Measurements from ENCODE around the gene SRP19. TPM values are rescaled to one million over a fixed set of nuclear protein-coding genes. Genes with fewer than 3 reads are reported as not detected.
A peak's percentile ranks its signal among the peaks of the same experiment; 100 is the strongest.

Gene SRP19
- total RNA-seq, 1 donor from 2014 or later, result 62.0 TPM

DNA sequence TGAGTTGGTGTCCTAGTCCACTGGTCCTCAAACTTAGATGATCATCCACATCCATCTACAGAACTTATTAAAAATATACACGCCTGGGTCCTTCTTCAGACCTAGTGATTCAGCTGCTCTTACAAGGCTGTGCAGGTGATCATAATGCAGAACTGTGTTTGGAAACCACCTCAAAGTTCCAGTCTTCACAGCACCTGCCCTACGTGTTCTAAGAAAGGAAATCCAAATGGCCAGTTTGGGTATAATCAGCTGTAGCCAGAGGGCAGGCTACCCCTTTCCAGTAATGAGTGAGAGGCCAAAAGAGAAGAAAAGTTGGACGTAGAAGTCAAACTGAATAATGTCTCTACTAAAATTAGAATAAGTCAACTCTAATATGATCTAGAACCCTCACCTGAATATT, 45.5 kb downstream of the SRP19 start:
- no peaks in the 10 kb centered on the region for H3K27me3 Mint-ChIP-seq
- no peak overlapping the region for H3K27ac Mint-ChIP-seq
- no peak for DNase-seq (ENCODE audit: low spot score, unreplicated experiment)
- H3K36me3 Mint-ChIP-seq (ENCODE audit: insufficient read depth), result peaks cover 8% of the 10 kb centered on the region
- no peaks in the 10 kb centered on the region for H3K4me1 Mint-ChIP-seq (ENCODE audit: low read depth)
- no peak overlapping the region for H3K4me3 Mint-ChIP-seq (ENCODE audit: low read depth)
- no peaks in the 10 kb centered on the region for H3K9me3 Mint-ChIP-seq (ENCODE audit: low read depth)
- TF ChIP-seq, protein P1, sequence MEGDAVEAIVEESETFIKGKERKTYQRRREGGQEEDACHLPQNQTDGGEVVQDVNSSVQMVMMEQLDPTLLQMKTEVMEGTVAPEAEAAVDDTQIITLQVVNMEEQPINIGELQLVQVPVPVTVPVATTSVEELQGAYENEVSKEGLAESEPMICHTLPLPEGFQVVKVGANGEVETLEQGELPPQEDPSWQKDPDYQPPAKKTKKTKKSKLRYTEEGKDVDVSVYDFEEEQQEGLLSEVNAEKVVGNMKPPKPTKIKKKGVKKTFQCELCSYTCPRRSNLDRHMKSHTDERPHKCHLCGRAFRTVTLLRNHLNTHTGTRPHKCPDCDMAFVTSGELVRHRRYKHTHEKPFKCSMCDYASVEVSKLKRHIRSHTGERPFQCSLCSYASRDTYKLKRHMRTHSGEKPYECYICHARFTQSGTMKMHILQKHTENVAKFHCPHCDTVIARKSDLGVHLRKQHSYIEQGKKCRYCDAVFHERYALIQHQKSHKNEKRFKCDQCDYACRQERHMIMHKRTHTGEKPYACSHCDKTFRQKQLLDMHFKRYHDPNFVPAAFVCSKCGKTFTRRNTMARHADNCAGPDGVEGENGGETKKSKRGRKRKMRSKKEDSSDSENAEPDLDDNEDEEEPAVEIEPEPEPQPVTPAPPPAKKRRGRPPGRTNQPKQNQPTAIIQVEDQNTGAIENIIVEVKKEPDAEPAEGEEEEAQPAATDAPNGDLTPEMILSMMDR (IDR thresholded peaks at IDR 0.05; ENCODE audit: unreplicated experiment), result no peak

DNA sequence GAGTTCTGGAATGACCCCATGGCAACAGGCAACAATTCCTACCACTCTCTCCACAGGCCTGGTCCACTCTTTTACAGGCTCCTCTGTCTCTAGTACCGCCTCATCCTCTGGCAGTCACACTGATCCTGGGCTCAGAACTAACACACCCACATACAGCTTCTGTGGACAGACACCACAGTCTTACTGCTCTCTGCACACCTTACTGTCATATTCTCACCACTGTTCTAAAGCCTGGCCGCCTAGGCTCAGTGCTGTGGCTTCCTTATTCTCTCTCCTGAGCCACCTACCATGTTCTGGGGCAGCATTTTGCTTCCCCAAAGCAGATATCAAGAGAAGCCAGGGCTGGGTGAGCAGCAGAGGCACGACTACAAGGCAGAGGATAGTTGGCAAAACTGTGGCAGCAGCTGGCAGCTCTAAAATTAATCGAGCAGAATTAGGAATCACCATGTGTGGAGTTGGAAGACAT, 46.1 kb downstream of the SRP19 start:
- H3K4me3 Mint-ChIP-seq (ENCODE audit: low read depth), result no peak overlapping the region
- peak overlapping the region; percentile 66 for H3K27ac Mint-ChIP-seq
- DNase-seq (ENCODE audit: low spot score, unreplicated experiment), result no peak
- H3K27me3 Mint-ChIP-seq, result no peaks in the 10 kb centered on the region
- TF ChIP-seq, protein P1 (IDR thresholded peaks at IDR 0.05; ENCODE audit: unreplicated experiment), result no peak
- H3K9me3 Mint-ChIP-seq (ENCODE audit: low read depth), result no peaks in the 10 kb centered on the region
- peaks cover 8% of the 10 kb centered on the region for H3K36me3 Mint-ChIP-seq (ENCODE audit: insufficient read depth)
- no peaks in the 10 kb centered on the region for H3K4me1 Mint-ChIP-seq (ENCODE audit: low read depth)

DNA sequence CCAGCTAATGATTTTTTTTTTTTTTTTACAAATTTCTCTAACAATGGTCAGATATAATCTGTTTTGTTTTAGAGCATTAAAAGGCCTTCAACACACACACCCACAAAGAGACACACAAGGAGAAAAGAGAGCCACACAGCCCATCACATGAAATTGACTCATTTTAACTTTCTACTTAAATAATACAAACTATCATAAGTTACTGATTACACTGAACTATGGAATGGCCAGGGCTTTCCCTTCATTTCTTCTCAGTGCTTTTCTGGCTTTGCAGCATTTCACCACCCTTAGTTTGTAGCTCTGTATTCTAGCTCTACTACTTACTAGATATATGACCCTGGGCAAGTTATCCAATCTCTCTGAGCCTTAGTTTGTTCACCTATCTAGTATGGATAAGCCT, 47.8 kb downstream of the SRP19 start:
- Mint-ChIP-seq H3K4me3 (ENCODE audit: low read depth) (no peak overlapping the region), H3K27me3 (no peaks in the 10 kb centered on the region), H3K27ac (no peak overlapping the region), H3K4me1 (ENCODE audit: low read depth) (no peaks in the 10 kb centered on the region), H3K9me3 (ENCODE audit: low read depth) (no peaks in the 10 kb centered on the region), H3K36me3 (ENCODE audit: insufficient read depth) (peaks cover 10% of the 10 kb centered on the region)
- TF ChIP-seq, protein P1 (IDR thresholded peaks at IDR 0.05; ENCODE audit: unreplicated experiment), result no peak
- DNase-seq (ENCODE audit: low spot score, unreplicated experiment), result no peak

DNA sequence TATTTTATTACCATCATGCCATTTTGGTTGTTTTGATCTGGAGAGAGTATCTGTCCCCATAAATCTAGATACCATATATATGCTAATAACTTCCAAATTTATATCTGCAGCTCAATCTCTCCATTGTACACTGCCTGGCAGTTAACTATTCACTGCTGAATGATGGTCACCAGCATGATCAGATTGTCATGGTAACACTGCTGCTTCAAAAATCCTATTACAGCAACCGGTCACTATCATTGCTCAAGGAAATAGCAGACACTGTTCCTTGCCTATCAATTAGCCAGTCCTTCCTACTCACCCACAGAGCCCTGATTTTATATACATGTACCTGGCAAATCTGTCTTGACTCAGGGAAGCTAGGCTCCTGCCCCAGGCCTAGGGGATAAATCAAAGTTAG, 49.4 kb downstream of the SRP19 start:
- Mint-ChIP-seq H3K4me3 (ENCODE audit: low read depth) (no peak overlapping the region), H3K27me3 (no peaks in the 10 kb centered on the region), H3K4me1 (ENCODE audit: low read depth) (no peaks in the 10 kb centered on the region), H3K9me3 (ENCODE audit: low read depth) (no peaks in the 10 kb centered on the region), H3K27ac (no peak overlapping the region), H3K36me3 (ENCODE audit: insufficient read depth) (peaks cover 14% of the 10 kb centered on the region)
- DNase-seq (ENCODE audit: low spot score, unreplicated experiment), result no peak
- TF ChIP-seq, protein P1 (IDR thresholded peaks at IDR 0.05; ENCODE audit: unreplicated experiment), result no peak

DNA sequence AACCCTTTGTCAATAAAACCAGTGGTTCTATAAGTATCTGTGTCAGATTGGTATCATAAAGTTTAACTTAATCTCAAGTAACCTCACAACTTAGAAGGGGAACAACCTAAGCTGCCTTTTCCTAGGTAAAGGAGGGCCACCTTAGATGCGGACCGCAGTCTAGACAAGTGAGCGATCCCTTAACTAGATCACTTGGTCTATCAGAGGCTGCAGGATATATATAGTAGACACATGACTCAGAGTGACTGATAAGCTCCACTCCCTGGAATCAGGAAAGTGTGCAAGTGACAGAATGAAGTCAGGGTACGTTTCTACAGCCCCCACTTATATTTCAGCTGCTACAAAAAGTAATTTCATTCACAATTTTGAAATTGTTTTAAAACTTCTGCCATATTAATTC, 53.5 kb downstream of the SRP19 start:
- H3K4me1 Mint-ChIP-seq (ENCODE audit: low read depth), result peaks cover 2% of the 10 kb centered on the region
- no peaks in the 10 kb centered on the region for H3K9me3 Mint-ChIP-seq (ENCODE audit: low read depth)
- H3K27me3 Mint-ChIP-seq, result no peaks in the 10 kb centered on the region
- no peak overlapping the region for H3K4me3 Mint-ChIP-seq (ENCODE audit: low read depth)
- TF ChIP-seq, protein P1 (IDR thresholded peaks at IDR 0.05; ENCODE audit: unreplicated experiment), result no peak
- no peak for DNase-seq (ENCODE audit: low spot score, unreplicated experiment)
- H3K36me3 Mint-ChIP-seq (ENCODE audit: insufficient read depth), result peaks cover 21% of the 10 kb centered on the region
- H3K27ac Mint-ChIP-seq, result no peak overlapping the region

Measured in progenitor cell of endocrine pancreas (in vitro differentiated cells).